Thoracic aorta (tissue), 2 donors: ENCODE data around the gene HBG2. TPM values are rescaled to one million over a fixed set of nuclear protein-coding genes. Genes with fewer than 3 reads are reported as not detected.
"Not testable (repeated sequence)": the region's sequence is repeated elsewhere in the genome, so short reads cannot be mapped to it uniquely, and the experiment has no call there.

ENCODE experiments used
- ATAC-seq: fragments of 150-250 bp; one replicate; pipeline ENCODE4 v1.8.0; 2017; ENCODE audit warnings: low read depth; ENCODE audit not compliant: insufficient number of reproducible peaks, low FRiP score
- DNase-seq: peaks from one replicate; pipeline ENCODE4 v3.0.0-alpha.2; 2020; ENCODE audit warnings: low spot score
- H3K27ac ChIP-seq, 2 donors: fragments of 200-600 bp; sonication (generic); 1 replicate in 1 of 2; 2 replicates in 1 of 2; pipeline ENCODE4 v1.5.1; 2016; ENCODE audit warnings: mild to moderate bottlenecking in 2 of 2, moderate library complexity in 2 of 2
- H3K27me3 ChIP-seq: fragments of 200-600 bp; sonication (generic); replicated peaks from 2 replicates; pipeline ENCODE4 v1.6.0; 2016; ENCODE audit warnings: mild to moderate bottlenecking; ENCODE audit not compliant: insufficient read depth
- H3K36me3 ChIP-seq: fragments of 200-600 bp; sonication (generic); one replicate; pipeline ENCODE4 v1.5.1; 2016
- H3K4me1 ChIP-seq, 2 donors: fragments of 200-600 bp; sonication (generic); 1 replicate in 1 of 2; 2 replicates in 1 of 2; pipeline versions ENCODE4 v1.5.1 to v1.6.0; 2016; ENCODE audit warnings: low read depth in 2 of 2, mild to moderate bottlenecking in 1 of 2; ENCODE audit not compliant: control insufficient read depth in 1 of 2
- H3K4me3 ChIP-seq: fragments of 200-600 bp; sonication (generic); 2 replicates; pipeline ENCODE4 v1.5.1; 2016; ENCODE audit warnings: mild to moderate bottlenecking
- H3K9me3 ChIP-seq: fragments of 200-600 bp; sonication (generic); 2 replicates; pipeline ENCODE4 v1.5.1; 2016
- CTCF ChIP-seq: fragments of 200-600 bp; sonication (generic); IDR thresholded peaks from one replicate; pipeline ENCODE4 v1.5.1; 2019; ENCODE audit warnings: antibody characterized with exemption
- total RNA-seq, 2 donors: library from RNA; depleted of rRNA; stranded (reverse); fragments of >200 nt; gene quantifications; one replicate each; pipeline versions ENCODE4 v1.1.0 to v1.2.3, GENCODE V29; 2016

The HBG2 gene
- total RNA-seq, 2 donors from 2014 or later, result not detected

GRCh38 chr11:5252919-5253265 is 1.7 kb downstream of the HBG2 start:
- no peaks in the 10 kb centered on the region for H3K36me3 ChIP-seq
- ATAC-seq (no peak), DNase-seq (no peak)
- no peaks in the 10 kb centered on the region for H3K27me3 ChIP-seq
- H3K4me3 ChIP-seq, result no peak overlapping the region
- TF ChIP-seq CTCF, result no peak
- no peak overlapping the region for H3K27ac ChIP-seq
- H3K4me1 ChIP-seq, result no peaks in the 10 kb centered on the region
- no peaks in the 10 kb centered on the region for H3K9me3 ChIP-seq

GRCh38 chr11:5252192-5252918 is 2.2 kb downstream of the HBG2 start:
- no peaks in the 10 kb centered on the region for H3K27me3 ChIP-seq
- no peak for TF ChIP-seq CTCF

GRCh38 chr11:5251746-5252145 is 2.8 kb downstream of the HBG2 start:
- TF ChIP-seq CTCF, result no peak
- ATAC-seq, result no peak
- H3K9me3 ChIP-seq, result no peaks in the 10 kb centered on the region

More at GRCh38 chr11:5252192-5252918, 2.2 kb downstream of the HBG2 start:
- H3K9me3 ChIP-seq, result no peaks in the 10 kb centered on the region
- ATAC-seq, result no peak
- H3K27ac ChIP-seq, result no peak overlapping the region
- no peaks in the 10 kb centered on the region for H3K4me1 ChIP-seq
- DNase-seq, result no peak
- no peak overlapping the region for H3K4me3 ChIP-seq
- no peaks in the 10 kb centered on the region for H3K36me3 ChIP-seq

GRCh38 chr11:5250543-5251204 is 3.9 kb downstream of the HBG2 start:
- Histone ChIP-seq H3K9me3 (no peaks in the 10 kb centered on the region), H3K4me3 (no peak overlapping the region), H3K4me1 (no peaks in the 10 kb centered on the region), H3K27me3 (no peaks in the 10 kb centered on the region), H3K27ac (no peak overlapping the region), H3K36me3 (no peaks in the 10 kb centered on the region)
- no peak for ATAC-seq
- no peak for DNase-seq
- TF ChIP-seq CTCF, result no peak

More at GRCh38 chr11:5251746-5252145, 2.8 kb downstream of the HBG2 start:
- no peak overlapping the region for H3K4me3 ChIP-seq
- H3K27ac ChIP-seq, result no peak overlapping the region
- no peak for DNase-seq
- no peaks in the 10 kb centered on the region for H3K36me3 ChIP-seq
- no peaks in the 10 kb centered on the region for H3K27me3 ChIP-seq
- no peaks in the 10 kb centered on the region for H3K4me1 ChIP-seq

GRCh38 chr11:5249807-5250396 is 4.7 kb downstream of the HBG2 start, which contains the start of gene HBG1:
HBG1 (minus strand) TSS chr11:5249857; CDS start chr11:5249804, 53 bp downstream.
- not testable (repeated sequence) for DNase-seq, ATAC-seq, H3K9me3 ChIP-seq, H3K27ac ChIP-seq, H3K4me1 ChIP-seq, H3K4me3 ChIP-seq, H3K36me3 ChIP-seq, H3K27me3 ChIP-seq

- not testable (repeated sequence) for ATAC-seq, H3K36me3 ChIP-seq, H3K9me3 ChIP-seq, H3K27ac ChIP-seq, H3K27me3 ChIP-seq, H3K4me3 ChIP-seq, DNase-seq, H3K4me1 ChIP-seq
Observed at GRCh38 chr11:5248498-5248897, 6.1 kb downstream of the HBG2 start.
